Esophagus squamous epithelium (tissue), 5 donors: ENCODE results near the gene TAS2R13. TPM values are rescaled to one million over a fixed set of nuclear protein-coding genes. Genes with fewer than 3 reads are reported as not detected.

Experiments used
- DNase-seq: peaks from one replicate; lab custom pipeline; 2025; lab: John Stamatoyannopoulos, UW
- H3K27ac ChIP-seq, 4 donors: fragments of 200-600 bp; sonication (generic); one replicate each; pipeline ENCODE4 v1.5.1; 2016 to 2019; ENCODE audit warnings: mild to moderate bottlenecking in 1 of 4
- H3K27me3 ChIP-seq, 4 donors: fragments of 200-600 bp; sonication (generic); 1 replicate in 3 of 4; 2 replicates in 1 of 4; pipeline versions ENCODE4 v1.5.1 to v1.6.0; 2017 to 2021; ENCODE audit warnings: antibody characterized with exemption in 1 of 4
- H3K36me3 ChIP-seq, 3 donors: fragments of 200-600 bp; sonication (generic); one replicate each; pipeline ENCODE4 v1.5.1; 2016 to 2019
- H3K4me1 ChIP-seq, 3 donors: fragments of 200-600 bp; sonication (generic); one replicate each; pipeline ENCODE4 v1.5.1; 2017 to 2019
- H3K4me3 ChIP-seq, 4 donors: fragments of 200-600 bp; sonication (generic); 1 replicate in 3 of 4; 2 replicates in 1 of 4; pipeline ENCODE4 v1.5.1; 2016 to 2019; ENCODE audit warnings: mild to moderate bottlenecking in 2 of 4, moderate library complexity in 1 of 4
- H3K9me3 ChIP-seq, 3 donors: fragments of 200-600 bp; sonication (generic); one replicate each; pipeline ENCODE4 v1.5.1; 2016 to 2019
- POLR2A ChIP-seq, 4 donors: fragments of 450-650 bp; IDR thresholded peaks; one replicate each; pipeline ENCODE4 v1.6.1; 2017; ENCODE audit warnings: antibody characterized with exemption in 4 of 4, mild to moderate bottlenecking in 4 of 4, moderate library complexity in 3 of 4
- WGBS, 2 donors: methylation state at CpG; one replicate each; pipeline ENCODE4 v1.1.5; 2018; 5-methylcytosine and 5-hydroxymethylcytosine counted together
- intact Hi-C: fragments of 100-400 bp; cut with DNase I; formaldehyde crosslinking; loops from one replicate; pipeline ENCODE4 v1.15.0; 2022
- total RNA-seq, 4 donors: library from RNA; depleted of rRNA; stranded (reverse); fragments of >200 nt; gene quantifications; one replicate each; pipeline ENCODE4 v1.1.0, GENCODE V29; 2016
- TF ChIP-seq, protein P1 (sequence below), 6 experiments: fragments of 450-650 bp in 4 of 6; fragments of 200-600 bp in 2 of 6; sonication (generic) in 2 of 6; IDR thresholded peaks; one replicate each; pipeline ENCODE4 v1.5.1; 2016 to 2019; ENCODE audit warnings: antibody characterized with exemption in 6 of 6, mild to moderate bottlenecking in 4 of 6, moderate library complexity in 4 of 6
- donor health status: DM: yes; HTN: yes; CAD: no.

TAS2R13 gene
- total RNA-seq, 4 donors from 2014 or later, result 0.88 to 2.3 TPM; not detected in 2

DNA sequence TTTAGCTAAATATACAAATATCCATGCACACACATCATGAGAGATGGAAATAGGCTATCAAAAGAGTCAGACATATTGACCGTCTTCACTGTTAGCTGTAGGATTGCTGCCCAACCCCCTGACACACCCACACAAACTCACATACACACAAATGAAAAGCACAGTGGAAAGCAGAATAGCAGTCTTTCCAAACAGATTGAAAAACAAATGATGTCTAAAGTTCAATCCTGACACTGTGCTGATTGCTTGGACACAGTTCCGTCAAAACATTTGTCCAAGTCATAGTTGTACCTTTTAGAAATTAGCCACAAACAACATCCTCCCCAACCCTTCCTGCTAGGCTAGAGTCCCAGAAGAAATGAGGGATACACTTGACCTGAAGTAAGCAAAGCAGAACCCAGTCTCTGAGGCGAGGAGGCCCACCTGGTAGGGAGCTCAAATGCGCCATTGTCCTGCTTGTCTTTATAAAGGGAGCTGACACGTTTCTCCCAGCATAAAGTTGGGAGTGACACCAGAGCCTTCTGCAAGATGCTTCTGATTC is 19.5 kb upstream of the TAS2R13 start, which contains the start of gene PRH2:
Gene PRH2, plus strand, starts transcription at position 491 of the 541 bp plus-strand sequence. Its CDS starts 38 bp downstream, at position 529.
- no peaks in the 10 kb centered on the region for H3K9me3 ChIP-seq
- no peaks in the 10 kb centered on the region for H3K27me3 ChIP-seq
- H3K4me1 ChIP-seq, result no peaks in the 10 kb centered on the region
- 84 to 94% methylated on average over 3 to 5 of the region's 5 CpGs for WGBS, 2 donors
- H3K4me3 ChIP-seq, result no peak within 1 kb of the TSS
- H3K36me3 ChIP-seq, result no peaks in the 10 kb centered on the region
- H3K27ac ChIP-seq, result no peak within 1 kb of the TSS
- no peak for DNase-seq
- TF ChIP-seq, protein P1, sequence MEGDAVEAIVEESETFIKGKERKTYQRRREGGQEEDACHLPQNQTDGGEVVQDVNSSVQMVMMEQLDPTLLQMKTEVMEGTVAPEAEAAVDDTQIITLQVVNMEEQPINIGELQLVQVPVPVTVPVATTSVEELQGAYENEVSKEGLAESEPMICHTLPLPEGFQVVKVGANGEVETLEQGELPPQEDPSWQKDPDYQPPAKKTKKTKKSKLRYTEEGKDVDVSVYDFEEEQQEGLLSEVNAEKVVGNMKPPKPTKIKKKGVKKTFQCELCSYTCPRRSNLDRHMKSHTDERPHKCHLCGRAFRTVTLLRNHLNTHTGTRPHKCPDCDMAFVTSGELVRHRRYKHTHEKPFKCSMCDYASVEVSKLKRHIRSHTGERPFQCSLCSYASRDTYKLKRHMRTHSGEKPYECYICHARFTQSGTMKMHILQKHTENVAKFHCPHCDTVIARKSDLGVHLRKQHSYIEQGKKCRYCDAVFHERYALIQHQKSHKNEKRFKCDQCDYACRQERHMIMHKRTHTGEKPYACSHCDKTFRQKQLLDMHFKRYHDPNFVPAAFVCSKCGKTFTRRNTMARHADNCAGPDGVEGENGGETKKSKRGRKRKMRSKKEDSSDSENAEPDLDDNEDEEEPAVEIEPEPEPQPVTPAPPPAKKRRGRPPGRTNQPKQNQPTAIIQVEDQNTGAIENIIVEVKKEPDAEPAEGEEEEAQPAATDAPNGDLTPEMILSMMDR (IDR thresholded peaks at IDR 0.05), result no peak
- no peak for TF ChIP-seq POLR2A (IDR thresholded peaks at IDR 0.05)
- intact Hi-C loops, result no loop called here

DNA sequence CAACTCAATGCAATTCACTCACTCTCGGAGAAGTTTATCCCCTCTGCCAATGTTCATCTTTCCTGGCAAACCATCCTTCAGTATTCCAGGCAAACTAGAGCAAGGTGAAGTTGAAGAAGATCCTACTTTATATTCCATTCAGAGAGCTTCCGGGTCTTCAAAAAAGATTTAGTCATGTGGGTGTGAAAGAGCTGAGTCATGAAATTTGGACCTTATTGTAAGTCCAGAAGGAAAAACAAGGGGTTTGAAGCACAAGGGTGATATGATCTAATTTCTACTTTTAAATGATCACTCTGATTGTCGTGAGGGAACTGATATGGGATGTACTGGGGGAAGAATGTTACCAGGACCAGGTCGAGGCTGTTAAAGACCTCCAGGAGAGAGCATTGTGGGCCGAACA is 16.9 kb upstream of the TAS2R13 start:
- Histone ChIP-seq H3K27ac (no peak overlapping the region), H3K27me3 (no peaks in the 10 kb centered on the region), H3K9me3 (no peaks in the 10 kb centered on the region), H3K4me1 (no peaks in the 10 kb centered on the region), H3K36me3 (no peaks in the 10 kb centered on the region), H3K4me3 (no peak overlapping the region)
- 83 to 92% methylated on average over 5 of the region's 5 CpGs for WGBS, 2 donors
- TF ChIP-seq POLR2A (IDR thresholded peaks at IDR 0.05), result no peak
- TF ChIP-seq, protein P1 (IDR thresholded peaks at IDR 0.05), result no peak
- DNase-seq, result no peak
- intact Hi-C loops, result no loop called here

DNA sequence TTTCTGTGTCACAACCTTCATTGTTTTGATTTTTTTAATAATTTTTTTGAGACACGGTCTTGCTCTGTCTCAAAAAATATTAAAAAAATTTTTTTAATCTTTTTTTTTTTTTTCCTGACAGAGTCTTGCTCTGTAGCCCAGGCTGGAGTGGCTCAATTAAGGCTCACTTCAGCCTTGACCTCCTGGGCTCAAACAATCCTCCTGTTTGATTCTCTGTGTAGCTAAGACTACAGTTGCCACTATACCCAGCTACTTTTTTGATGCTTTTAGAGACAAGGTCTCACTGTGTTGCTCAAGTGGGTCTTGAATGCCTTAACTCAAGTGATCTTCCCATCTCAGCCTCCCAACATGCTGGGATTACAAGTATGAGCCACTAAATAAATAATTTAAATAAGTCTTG is 10.4 kb upstream of the TAS2R13 start:
- no peak for DNase-seq
- Histone ChIP-seq H3K4me3 (no peak overlapping the region), H3K36me3 (no peaks in the 10 kb centered on the region), H3K27me3 (no peaks in the 10 kb centered on the region), H3K9me3 (no peaks in the 10 kb centered on the region), H3K4me1 (no peaks in the 10 kb centered on the region), H3K27ac (no peak overlapping the region)
- intact Hi-C loops, result no loop called here
- TF ChIP-seq POLR2A (IDR thresholded peaks at IDR 0.05), result no peak
- TF ChIP-seq, protein P1 (IDR thresholded peaks at IDR 0.05), result no peak
- 95 to 100% methylated on average over 1 of the region's 1 CpG for WGBS, 2 donors

DNA sequence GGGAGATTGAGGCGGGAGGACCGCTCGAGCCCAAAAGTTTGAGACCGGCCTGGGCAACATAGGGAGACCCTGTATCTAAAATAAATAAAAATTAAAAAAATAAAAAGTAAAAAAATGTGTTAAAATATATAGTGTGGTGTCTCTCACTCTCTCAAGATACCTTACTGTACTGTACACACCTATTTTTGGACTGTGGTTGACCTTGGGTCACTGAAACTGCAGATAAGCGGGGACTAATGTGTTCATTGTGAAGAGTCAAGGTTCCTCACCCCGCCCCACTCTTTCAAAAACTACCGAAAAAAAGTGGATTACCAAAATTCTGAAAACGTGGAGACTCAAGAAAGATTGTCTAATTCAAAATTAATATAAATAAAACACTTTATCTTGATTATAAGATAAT is 1.0 kb upstream of the TAS2R13 start:
- DNase-seq, result no peak
- 83% methylated on average over 8 of the region's 8 CpGs for WGBS, 2 donors

DNA sequence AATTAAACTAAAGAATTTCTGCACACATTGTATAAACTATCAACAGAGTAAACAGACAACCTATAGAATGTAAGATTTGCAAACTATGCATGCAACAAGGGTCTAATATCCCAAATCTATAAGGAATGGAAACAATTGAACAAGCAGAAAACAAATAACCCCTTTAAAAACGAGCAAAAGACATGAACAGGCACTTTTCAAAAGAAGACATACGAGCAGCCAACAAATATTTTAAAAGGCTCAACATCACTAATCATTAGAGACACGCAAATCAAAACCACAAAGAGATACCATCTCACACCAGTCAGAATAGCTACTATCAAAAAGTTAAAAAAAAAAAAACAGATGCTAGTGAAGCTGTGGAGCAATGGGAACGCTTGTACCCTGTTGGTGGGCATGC is 4.7 kb downstream of the TAS2R13 start:
- TF ChIP-seq POLR2A (IDR thresholded peaks at IDR 0.05), result no peak
- TF ChIP-seq, protein P1 (IDR thresholded peaks at IDR 0.05), result no peak
- WGBS, 2 donors, result 75 to 81% methylated on average over 4 of the region's 4 CpGs
- DNase-seq, result no peak
- Histone ChIP-seq H3K27ac (no peak overlapping the region), H3K27me3 (no peaks in the 10 kb centered on the region), H3K36me3 (no peaks in the 10 kb centered on the region), H3K9me3 (peaks cover 0 to 34% (median 0%) of the 10 kb centered on the region in 3 donors), H3K4me1 (peaks cover 0 to 5% (median 0%) of the 10 kb centered on the region in 3 donors), H3K4me3 (no peak overlapping the region)
- intact Hi-C loops, result no loop called here

More for the DNA sequence above, 1.0 kb upstream of the TAS2R13 start:
- no peak overlapping the region for H3K27ac ChIP-seq
- no peak overlapping the region for H3K4me3 ChIP-seq
- H3K4me1 ChIP-seq, result no peaks in the 10 kb centered on the region
- TF ChIP-seq, protein P1 (IDR thresholded peaks at IDR 0.05), result no peak
- TF ChIP-seq POLR2A (IDR thresholded peaks at IDR 0.05), result no peak
- H3K36me3 ChIP-seq, result no peaks in the 10 kb centered on the region
- peaks cover 0 to 3% (median 0%) of the 10 kb centered on the region in 3 donors for H3K9me3 ChIP-seq
- H3K27me3 ChIP-seq, result no peaks in the 10 kb centered on the region
- intact Hi-C loops, result no loop called here
